ENCODE results near the gene NDUFA7.
"Not testable (repeated sequence)": the region's sequence is repeated elsewhere in the genome, so short reads cannot be mapped to it uniquely, and the experiment has no call there.

The NDUFA7 gene

DNA sequence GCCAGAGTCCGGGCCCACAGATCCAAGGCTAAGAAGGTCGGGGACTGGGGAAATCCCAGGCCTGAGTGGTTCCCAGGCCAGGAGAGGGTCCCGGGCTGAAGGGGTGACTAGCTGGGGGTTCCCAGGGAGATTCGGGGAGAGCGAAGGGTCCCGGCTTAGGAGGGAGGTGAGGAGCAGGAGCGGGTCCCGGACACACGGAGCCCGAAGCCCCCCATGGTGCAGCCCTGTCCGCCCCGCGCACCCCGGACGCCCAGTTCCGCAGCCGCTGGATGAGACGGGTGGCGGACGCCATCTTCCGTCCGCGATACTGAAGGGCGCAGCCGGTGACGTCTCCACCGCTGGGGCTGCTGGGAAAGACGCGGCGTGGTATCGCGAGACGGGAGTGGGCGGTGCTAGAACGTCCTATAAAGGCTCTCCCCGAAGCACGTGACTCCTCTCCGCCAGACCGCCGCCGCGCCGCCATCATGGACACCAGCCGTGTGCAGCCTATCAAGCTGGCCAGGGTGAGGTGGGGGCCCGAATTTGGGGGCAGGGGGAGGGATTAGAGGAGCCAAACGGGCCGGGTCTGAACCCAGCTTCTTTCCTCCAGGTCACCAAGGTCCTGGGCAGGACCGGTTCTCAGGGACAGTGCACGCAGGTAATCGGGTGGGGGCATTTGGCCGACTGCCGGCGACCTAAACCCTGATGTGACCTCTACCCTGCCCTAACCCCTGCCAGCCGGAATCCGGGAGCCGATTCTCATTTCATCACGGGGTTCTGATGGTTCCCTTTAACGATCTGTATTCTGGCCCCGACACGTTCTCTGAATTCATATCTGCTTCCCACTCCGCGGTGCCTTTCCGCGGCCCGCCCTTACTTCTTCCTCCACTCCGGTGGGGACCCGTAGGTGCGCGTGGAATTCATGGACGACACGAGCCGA, at the start of gene NDUFA7, which contains the start of gene RPS28:
TSS of gene NDUFA7 (minus strand) at position 309 of the 919 bp plus-strand sequence. CDS start at position 292, 17 bp downstream.
TSS of gene RPS28 (plus strand) at position 430 of the 919 bp plus-strand sequence. CDS start at position 465, 35 bp downstream.
- peak; percentile 86 to 90 for DNase-seq

DNA sequence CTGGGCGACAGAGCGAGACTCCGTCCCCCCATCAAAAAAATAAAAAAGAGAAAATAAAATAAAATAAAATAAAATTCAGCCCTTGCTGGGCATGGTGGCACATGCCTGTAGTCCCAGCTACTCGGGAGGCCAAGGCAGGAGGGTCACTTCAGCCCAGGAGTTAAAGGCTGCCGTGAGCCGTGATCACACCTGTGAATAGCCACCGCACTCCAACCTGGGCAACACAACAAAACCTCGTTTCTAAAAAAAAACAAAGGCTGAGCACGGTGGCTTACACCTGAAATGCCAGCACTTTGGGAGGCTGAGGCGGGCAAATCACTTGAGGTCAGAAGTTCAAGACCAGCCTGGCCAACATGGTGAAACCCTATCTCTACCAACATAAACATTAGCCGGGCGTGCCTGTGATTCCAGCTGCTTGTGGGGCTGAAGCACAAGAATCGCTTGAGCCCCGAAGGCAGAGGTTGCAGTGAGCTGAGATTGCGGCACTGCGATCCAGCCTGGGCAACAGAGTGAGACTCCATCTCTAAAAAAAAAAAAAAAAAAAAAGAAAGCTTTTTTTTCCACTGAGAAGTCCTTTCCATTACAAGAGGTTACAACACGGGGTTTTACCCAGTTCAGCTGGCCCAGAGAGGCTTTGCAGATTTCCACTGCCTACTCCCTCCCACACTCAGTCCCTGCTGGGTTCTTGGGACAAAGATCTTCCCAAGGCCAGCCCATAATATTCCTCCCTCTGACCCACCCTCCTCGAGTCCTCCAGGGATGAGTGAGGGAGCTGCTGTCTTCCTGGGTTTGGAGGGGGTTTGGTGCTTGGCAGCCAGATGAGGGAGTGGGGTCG, 49.2 kb upstream of the NDUFA7 start:
- DNase-seq, result no peak

- peak; percentile 46 to 86 for DNase-seq
Measured at GRCh38 chr19:8367327-8368001, 46.3 kb upstream of the NDUFA7 start.

DNA sequence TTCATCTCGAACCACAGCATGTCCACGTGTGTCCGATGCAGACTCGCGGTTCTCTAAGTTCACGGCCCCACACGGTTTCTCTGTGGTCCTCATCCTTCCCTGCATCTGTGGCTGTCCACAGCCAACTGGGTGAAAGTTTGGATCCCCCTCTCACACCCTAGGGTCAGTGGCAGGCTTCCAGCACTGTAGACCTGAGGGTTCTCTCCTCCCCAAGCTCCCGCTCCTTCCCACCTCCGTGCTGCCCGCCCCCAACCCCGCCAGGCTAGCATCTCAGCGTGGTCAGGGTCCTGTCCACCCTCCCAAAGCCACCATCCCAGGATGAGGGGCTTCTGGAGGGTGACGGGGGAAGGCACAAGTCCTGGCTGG, 45.8 kb upstream of the NDUFA7 start:
- DNase-seq, result no peak

GRCh38 chr19:8366121-8366581, 45.0 kb upstream of the NDUFA7 start:
- DNase-seq, result peak in 1 of 2 experiments; percentile 33

DNA sequence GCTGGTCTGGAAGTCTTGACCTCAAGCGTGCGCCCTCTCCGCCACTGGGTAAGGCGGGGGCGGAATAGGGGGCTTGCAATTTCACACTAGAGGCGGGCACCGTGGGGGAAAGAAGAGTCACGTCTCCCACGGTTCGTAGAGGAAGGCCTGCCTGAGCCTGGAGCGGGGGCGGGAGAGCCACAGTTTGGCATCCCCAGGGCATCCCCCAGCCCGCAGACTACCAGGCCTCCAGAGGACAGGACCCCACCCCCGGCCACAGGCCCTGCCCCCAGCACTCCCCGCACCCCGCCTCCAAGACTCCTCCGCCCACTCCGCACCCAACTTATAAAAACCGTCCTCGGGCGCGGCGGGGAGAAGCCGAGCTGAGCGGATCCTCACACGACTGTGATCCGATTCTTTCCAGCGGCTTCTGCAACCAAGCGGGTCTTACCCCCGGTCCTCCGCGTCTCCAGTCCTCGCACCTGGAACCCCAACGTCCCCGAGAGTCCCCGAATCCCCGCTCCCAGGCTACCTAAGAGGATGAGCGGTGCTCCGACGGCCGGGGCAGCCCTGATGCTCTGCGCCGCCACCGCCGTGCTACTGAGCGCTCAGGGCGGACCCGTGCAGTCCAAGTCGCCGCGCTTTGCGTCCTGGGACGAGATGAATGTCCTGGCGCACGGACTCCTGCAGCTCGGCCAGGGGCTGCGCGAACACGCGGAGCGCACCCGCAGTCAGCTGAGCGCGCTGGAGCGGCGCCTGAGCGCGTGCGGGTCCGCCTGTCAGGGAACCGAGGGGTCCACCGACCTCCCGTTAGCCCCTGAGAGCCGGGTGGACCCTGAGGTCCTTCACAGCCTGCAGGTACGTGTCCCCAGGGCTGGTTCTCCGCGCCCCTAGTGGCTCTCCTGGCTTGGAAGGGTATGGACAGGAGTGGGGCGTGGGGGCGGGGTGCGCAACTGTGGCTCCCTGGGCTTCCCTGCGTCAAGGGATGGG, 42.9 kb upstream of the NDUFA7 start, which contains the start of gene ANGPTL4:
TSS of gene ANGPTL4 (plus strand) at position 353 of the 969 bp plus-strand sequence. CDS start at position 520, 167 bp downstream.
- peak; percentile 58 to 75 for DNase-seq

DNA sequence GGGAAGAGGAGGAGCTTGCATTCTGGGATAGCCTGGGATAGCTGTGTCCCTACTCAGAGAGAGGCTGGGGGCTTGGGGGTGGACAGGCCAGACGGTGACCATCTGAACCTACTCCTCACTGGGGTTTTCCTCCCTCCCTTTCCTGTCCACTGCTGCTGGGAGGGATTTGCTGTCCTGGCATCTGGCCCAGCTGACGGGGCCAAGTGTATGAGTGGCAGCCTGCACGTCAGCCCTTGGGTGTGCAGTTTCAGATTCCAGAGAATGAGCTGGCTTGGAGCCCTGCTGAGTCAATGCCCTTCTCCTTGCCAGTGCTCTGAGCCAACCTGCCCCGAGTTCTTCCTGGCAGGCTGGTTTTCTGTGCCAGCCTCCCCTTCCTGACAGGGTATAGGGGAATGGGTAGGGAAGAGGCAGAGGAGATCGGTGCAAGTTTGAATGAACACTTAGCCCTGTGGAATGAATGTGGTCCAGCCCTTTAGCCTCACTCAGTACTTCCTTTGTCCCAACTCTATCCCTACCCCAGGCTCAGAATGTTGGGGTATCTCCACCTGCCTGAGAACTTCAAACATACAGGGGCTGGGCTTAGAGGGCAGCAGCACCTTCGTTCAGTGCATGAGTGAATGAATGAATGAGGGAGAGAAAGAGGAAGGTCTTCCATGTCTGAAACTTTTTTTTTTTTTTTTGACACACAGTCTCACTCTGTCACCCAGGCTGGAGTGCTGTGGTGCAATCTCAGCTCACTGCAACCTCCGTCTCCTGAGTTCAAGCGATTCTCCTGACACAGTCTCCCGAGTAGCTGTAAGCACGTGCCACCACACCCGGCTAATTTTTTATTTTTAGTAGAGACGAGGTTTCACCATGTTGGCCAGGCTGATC, 41.0 kb upstream of the NDUFA7 start:
- peak; percentile 98 for DNase-seq

- no peak for DNase-seq
Measured at GRCh38 chr19:8360196-8360595, 39.0 kb upstream of the NDUFA7 start.

GRCh38 chr19:8358948-8359347, 37.8 kb upstream of the NDUFA7 start:
- no peak for DNase-seq

GRCh38 chr19:8357007-8357521, 35.9 kb upstream of the NDUFA7 start:
- peak in 1 of 2 experiments; percentile 40 for DNase-seq

- peak; percentile 98 to 99 for DNase-seq
Measured at GRCh38 chr19:8355631-8356402, 34.6 kb upstream of the NDUFA7 start.

DNA sequence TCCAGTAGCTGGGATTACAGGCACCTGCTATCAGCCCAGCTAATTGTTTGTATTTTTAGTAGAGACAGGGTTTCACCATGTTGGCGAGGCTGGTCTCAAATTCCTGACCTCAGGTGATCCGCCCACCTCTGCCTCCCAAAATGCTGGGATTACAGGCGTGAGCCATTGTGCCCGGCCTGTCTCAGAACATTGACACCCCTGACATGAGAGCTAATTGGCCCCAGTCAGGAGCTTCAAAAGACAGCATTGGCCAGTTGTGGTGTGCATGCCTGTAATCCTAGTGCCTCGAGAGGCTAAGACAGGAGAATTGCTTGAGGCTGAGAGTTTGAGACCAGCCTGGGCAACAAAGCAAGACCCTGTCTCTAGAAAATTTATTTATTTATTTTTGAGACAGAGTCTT, 31.7 kb upstream of the NDUFA7 start:
- DNase-seq, result not testable (repeated sequence)

DNA sequence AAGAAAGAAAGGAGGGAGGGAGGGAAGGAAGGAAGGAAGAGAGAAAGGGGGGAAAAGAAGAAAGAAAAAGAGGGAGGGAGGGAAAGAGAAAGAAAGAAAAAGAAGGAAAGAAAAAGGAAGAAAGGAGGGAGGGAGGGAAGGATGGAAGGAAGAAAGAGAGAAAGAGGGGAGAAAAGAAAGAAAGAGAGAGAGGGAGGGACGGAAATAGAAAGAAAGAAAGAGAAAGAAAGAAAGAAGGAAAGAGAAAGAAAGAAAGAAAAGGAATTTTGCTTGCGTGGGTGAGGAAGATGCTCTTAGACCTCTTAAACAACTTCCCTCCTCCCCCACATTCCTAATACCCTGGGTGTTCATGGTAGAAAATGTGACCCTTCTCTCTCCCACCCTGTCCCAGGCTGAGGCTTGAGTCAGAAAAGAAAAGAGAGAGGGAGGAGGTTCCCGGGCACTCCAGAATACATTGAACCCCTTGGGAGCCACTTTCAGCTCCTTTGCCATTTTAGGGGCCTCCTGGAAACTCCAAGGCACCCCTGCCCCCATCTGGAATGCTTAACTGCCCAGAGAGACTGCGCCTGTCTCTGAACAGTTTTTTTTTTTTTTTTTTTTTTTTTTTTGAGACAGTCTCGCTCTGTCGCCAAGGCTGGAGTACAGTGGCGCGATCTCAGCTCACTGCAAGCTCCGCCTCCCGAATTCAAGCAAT, 31.1 kb upstream of the NDUFA7 start:
- DNase-seq, result no peak

- DNase-seq, result not testable (repeated sequence)
Measured at GRCh38 chr19:8349629-8350372, 28.6 kb upstream of the NDUFA7 start.

DNA sequence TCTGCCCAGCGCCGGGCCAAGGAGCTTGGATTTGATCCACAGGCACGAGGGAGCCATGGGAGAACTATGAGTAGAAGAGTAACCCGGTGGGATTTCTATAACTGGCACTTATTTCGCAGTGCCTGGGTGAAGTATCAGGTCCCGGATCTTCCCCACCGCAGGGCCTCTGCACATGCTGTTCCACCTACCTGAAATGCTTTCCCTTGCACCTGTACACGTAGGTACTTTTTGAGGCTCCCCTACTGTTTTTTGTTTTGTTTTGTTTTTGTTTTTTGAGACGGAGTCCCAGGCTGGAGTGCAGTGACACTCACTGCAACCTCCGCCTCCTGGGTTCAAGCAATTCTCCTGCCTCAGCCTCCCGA, 22.3 kb upstream of the NDUFA7 start:
- DNase-seq, result no peak

DNA sequence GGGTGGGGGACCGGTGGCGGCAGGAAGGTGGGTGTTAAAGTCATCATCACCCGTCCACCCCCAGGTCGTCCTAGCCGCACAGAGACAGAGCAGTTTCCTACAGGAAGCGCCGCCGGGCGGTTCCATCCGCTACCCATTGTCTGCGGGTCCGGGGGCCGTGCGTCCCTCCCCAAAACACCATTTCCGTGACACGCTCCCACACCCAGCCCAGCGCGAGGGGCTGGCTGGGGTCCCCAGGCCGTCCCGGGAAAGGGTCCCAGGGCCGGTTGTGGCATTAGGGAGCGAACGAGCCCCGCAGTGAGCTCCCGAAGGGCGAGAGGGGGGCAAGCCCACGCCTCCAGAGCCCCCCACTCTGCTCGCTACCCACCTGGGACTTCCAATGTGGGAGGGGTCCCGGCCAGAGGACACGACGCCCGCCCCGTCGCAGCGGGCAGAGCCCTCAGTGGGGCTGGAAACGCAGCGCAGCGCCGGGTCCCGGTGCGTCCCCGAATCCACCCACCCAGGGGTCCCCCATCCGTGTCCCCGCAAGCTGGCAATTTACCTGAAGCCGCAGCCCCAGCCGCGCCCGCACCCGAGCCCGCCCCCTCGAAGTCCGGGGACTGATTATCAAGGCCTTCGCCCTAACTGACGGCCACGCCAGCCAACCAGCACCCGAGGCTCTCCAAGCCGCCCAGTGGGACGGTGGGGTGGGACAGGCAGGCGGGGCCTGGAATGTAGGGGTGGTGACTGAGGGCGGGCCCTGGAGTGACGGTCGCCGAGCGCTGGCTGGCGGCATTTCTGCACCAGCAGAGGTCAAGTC, 21.7 kb upstream of the NDUFA7 start, which contains the start of gene KANK3:
TSS of gene KANK3 (minus strand) at position 579 of the 799 bp plus-strand sequence. CDS start 5,434 bp downstream, outside the sequence.
- peak; percentile 90 to 94 for DNase-seq

DNA sequence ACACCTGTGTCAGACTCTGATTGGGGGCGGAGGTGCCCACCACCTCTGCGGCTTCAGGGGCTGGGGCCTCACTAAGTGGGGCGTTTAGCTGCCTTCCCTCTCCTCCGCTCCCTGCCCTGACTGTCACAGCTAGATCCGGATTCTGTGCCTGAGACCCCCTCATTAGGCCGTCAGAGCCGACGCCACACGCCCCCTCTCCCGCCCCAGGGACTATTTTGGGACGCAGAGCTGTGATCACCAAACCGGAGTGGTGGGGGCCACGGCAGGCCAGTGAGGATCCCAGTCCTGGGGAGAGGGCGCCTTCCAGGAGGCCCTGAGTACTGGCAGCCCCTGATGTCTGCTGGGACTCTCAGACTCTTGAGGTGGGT, 21.1 kb upstream of the NDUFA7 start:
- DNase-seq, result no peak
